Osteocyte (in vitro differentiated cells): ENCODE data around the gene ESRRA. TPM values are rescaled to one million over a fixed set of nuclear protein-coding genes. Genes with fewer than 3 reads are reported as not detected.

Experiments
- DNase-seq: peaks from one replicate; pipeline ENCODE4 v3.0.0; 2021; ENCODE audit warnings: mixed read lengths; ENCODE audit not compliant: unreplicated experiment; ENCODE audit errors: extremely low spot score
- H3K27ac Mint-ChIP-seq: one replicate; pipeline ENCODE4 v1.8.0; 2021; ENCODE audit warnings: mild to moderate bottlenecking, mixed read lengths; ENCODE audit not compliant: unreplicated experiment
- H3K27me3 Mint-ChIP-seq: one replicate; pipeline ENCODE4 v1.8.0; 2021; ENCODE audit warnings: mixed read lengths; ENCODE audit not compliant: unreplicated experiment
- H3K36me3 Mint-ChIP-seq: one replicate; pipeline ENCODE4 v1.8.0; 2021; ENCODE audit warnings: mixed read lengths; ENCODE audit not compliant: unreplicated experiment
- H3K4me1 Mint-ChIP-seq: one replicate; pipeline ENCODE4 v1.8.0; 2021; ENCODE audit warnings: mixed read lengths; ENCODE audit not compliant: unreplicated experiment
- H3K4me3 Mint-ChIP-seq: one replicate; pipeline ENCODE4 v1.8.0; 2021; ENCODE audit warnings: mild to moderate bottlenecking, moderate library complexity, mixed read lengths; ENCODE audit not compliant: unreplicated experiment
- H3K9me3 Mint-ChIP-seq: one replicate; pipeline ENCODE4 v1.8.0; 2021; ENCODE audit warnings: mixed read lengths; ENCODE audit not compliant: unreplicated experiment
- total RNA-seq: library from RNA; stranded (reverse); gene quantifications from 2 replicates; pipeline ENCODE4 v1.2.1, GENCODE V29; 2021
- TF ChIP-seq, protein P1 (sequence below): fragments of 200-600 bp; sonication (generic); IDR thresholded peaks from 2 replicates; pipeline ENCODE4 v1.5.0; 2021; ENCODE audit warnings: antibody characterized with exemption, mild to moderate bottlenecking, moderate library complexity

The ESRRA gene
- total RNA-seq, 1 donor from 2014 or later, result 37.4 TPM

DNA sequence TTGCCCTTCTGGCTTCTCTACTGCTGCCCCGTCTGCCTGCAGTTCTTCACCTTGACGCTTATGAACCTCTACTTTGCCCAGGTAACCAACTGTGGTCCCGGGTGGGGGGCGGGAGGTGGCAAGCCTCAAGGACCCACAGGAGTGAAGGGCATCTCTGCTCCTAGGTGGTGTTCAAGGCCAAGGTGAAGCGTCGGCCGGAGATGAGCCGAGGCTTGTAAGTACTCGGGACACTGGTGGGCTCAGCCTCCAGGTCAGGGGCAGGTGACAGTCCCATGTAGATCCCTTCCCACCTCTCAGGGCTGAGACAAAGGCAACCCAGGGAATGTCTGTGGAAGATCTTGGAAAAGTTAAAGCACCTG is 18.5 kb upstream of the ESRRA start:
- H3K27me3 Mint-ChIP-seq, result peaks cover 7% of the 10 kb centered on the region
- DNase-seq, result no peak

DNA sequence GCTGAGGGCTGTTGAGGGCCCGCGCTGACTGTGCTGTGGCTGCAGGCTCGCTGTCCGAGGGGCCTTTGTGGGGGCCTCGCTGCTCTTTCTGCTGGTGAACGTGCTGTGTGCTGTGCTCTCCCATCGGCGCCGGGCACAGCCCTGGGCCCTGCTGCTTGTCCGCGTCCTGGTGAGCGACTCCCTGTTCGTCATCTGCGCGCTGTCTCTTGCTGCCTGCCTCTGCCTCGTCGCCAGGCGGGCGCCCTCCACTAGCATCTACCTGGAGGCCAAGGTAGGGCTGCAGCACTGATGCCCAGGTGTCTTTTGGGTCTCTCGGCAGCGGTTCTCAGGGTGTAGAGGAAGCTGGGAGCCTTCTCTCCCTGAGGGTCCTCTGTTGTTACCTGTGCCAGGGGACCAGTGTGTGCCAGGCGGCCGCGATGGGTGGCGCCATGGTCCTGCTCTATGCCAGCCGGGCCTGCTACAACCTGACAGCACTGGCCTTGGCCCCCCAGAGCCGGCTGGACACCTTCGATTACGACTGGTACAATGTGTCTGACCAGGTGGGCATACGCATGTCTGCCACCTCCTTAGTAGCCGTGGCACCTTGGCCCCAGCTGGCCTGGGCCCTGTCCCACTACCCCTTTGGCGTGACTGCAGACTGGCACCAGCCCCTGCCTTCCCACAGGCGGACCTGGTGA is 17.5 kb upstream of the ESRRA start:
- peaks cover 10% of the 10 kb centered on the region for H3K27me3 Mint-ChIP-seq
- H3K4me1 Mint-ChIP-seq, result peaks cover 29% of the 10 kb centered on the region
- H3K9me3 Mint-ChIP-seq, result no peaks in the 10 kb centered on the region
- DNase-seq, result no peak
- TF ChIP-seq, protein P1, sequence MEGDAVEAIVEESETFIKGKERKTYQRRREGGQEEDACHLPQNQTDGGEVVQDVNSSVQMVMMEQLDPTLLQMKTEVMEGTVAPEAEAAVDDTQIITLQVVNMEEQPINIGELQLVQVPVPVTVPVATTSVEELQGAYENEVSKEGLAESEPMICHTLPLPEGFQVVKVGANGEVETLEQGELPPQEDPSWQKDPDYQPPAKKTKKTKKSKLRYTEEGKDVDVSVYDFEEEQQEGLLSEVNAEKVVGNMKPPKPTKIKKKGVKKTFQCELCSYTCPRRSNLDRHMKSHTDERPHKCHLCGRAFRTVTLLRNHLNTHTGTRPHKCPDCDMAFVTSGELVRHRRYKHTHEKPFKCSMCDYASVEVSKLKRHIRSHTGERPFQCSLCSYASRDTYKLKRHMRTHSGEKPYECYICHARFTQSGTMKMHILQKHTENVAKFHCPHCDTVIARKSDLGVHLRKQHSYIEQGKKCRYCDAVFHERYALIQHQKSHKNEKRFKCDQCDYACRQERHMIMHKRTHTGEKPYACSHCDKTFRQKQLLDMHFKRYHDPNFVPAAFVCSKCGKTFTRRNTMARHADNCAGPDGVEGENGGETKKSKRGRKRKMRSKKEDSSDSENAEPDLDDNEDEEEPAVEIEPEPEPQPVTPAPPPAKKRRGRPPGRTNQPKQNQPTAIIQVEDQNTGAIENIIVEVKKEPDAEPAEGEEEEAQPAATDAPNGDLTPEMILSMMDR, result no peak
- peak overlapping the region; percentile 10 for H3K4me3 Mint-ChIP-seq
- peaks cover 5% of the 10 kb centered on the region for H3K36me3 Mint-ChIP-seq
- H3K27ac Mint-ChIP-seq, result no peak overlapping the region

More for the DNA sequence above, 18.5 kb upstream of the ESRRA start:
- Mint-ChIP-seq H3K9me3 (no peaks in the 10 kb centered on the region), H3K4me3 (peak overlapping the region; percentile 70), H3K36me3 (peaks cover 7% of the 10 kb centered on the region), H3K4me1 (peaks cover 29% of the 10 kb centered on the region), H3K27ac (peak overlapping the region; percentile 6)
- TF ChIP-seq, protein P1, result no peak

DNA sequence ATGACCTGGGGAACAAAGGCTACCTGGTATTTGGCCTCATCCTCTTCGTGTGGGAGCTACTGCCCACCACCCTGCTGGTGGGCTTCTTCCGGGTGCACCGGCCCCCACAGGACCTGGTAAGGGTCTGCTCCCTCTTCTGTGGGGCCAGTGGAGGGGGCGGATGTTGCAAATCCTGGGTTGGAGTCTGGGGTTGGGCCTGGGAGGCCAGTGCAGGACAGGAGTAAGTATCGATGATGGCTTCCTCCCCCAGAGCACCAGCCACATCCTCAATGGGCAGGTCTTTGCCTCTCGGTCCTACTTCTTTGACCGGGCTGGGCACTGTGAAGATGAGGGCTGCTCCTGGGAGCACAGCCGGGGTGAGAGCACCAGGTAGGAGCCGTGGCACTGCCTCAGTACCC is 17.0 kb upstream of the ESRRA start:
- DNase-seq, result no peak
- Mint-ChIP-seq H3K9me3 (no peaks in the 10 kb centered on the region), H3K4me1 (peaks cover 24% of the 10 kb centered on the region), H3K36me3 (peaks cover 1% of the 10 kb centered on the region), H3K27ac (no peak overlapping the region), H3K4me3 (no peak overlapping the region), H3K27me3 (peaks cover 15% of the 10 kb centered on the region)
- TF ChIP-seq, protein P1, result no peak

DNA sequence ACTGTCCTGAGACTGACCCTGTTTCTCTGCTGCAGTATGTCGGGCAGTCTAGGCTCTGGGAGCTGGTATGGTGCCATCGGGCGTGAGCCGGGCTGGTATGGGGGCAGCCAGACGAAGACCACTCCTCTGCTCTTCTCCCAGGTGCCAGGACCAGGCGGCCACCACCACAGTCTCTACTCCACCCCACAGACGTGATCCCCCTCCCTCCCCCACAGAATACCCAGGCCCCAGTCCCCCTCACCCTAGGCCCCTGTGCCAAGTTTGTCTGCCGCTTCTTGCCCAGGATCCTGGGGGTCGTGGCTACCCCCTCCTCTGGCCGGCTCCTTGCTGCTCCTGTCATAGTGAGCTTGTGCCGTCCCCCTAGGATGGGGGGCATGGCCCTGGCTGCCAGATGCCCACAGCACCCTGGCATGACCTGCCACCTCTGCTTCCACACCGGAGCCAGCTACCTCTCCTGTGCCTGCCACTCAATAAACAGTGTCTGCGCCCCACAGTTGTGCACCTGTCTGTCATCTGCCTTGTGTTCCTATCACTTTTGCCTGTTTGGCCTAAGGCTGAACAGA is 16.2 kb upstream of the ESRRA start:
- H3K9me3 Mint-ChIP-seq, result no peaks in the 10 kb centered on the region
- TF ChIP-seq, protein P1, result no peak
- H3K4me3 Mint-ChIP-seq, result no peak overlapping the region
- peaks cover 1% of the 10 kb centered on the region for H3K36me3 Mint-ChIP-seq
- peaks cover 16% of the 10 kb centered on the region for H3K27me3 Mint-ChIP-seq
- H3K4me1 Mint-ChIP-seq, result peaks cover 23% of the 10 kb centered on the region
- no peak for DNase-seq
- H3K27ac Mint-ChIP-seq, result no peak overlapping the region

DNA sequence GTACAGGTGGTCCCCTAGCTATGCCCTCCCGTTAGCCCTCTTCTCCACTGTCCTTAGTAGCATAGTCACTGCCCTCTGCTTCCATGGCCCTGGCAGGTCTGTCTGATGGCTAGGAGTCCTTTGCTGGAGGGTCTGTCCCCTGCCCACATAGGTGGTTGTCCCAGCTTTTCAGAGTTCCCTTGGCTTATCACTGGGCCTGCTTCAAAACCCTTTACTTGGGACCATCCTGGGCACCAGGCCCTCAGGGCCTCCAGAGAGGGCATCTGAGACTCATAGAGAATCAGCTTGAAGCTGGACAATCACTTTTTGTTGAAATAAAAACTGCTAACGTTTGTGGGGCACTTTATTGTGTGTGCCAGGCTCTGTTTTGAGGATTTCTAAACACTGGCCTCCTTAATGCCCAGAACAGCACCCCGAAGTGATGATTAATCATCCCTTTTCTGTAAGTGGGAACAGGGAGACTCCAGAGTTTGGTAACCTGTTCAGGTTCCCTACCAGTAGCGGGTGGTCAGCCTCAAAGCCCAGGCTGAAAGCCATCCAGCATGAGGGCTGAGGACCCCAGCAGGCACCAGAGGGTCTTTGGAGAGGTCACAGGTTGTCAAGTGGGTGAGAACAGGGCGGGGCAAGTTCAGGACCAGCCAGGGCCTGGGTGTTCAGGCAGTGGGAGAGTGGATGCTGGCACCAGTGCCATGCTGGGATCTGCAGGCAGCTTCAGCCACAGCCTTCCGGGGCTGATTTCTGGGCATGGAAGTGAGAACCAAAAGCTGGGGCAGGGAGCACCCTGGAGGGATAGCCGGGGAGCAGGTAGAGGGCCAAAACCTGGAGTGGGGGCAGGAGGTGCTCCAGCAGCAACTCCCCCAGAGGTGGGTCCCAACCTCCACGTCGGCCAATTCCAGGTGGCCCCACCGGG is 14.7 kb upstream of the ESRRA start:
- peaks cover 33% of the 10 kb centered on the region for H3K4me1 Mint-ChIP-seq
- DNase-seq, result no peak
- H3K36me3 Mint-ChIP-seq, result peaks cover 1% of the 10 kb centered on the region
- H3K9me3 Mint-ChIP-seq, result no peaks in the 10 kb centered on the region
- TF ChIP-seq, protein P1, result no peak
- peak overlapping the region; percentile 70 for H3K4me3 Mint-ChIP-seq
- peaks cover 22% of the 10 kb centered on the region for H3K27me3 Mint-ChIP-seq
- no peak overlapping the region for H3K27ac Mint-ChIP-seq
